ENCODE results near the gene FOXC1.

The FOXC1 gene

GRCh38 chr6:1570848-1571247 lies 38.9 kb upstream of the FOXC1 start:
- Histone ChIP-seq H3K27me3 (ENCODE audit: insufficient read depth, low read depth, severe bottlenecking) (no peaks in the 10 kb centered on the region), H3K9me3 (ENCODE audit: severe bottlenecking) (peaks cover 15% of the 10 kb centered on the region), H3K36me3 (no peaks in the 10 kb centered on the region), H3K4me3 (ENCODE audit: low read depth, low read length) (no peak overlapping the region), H3K27ac (no peak overlapping the region)
- DNase-seq: no peak
- TF ChIP-seq, protein P1, sequence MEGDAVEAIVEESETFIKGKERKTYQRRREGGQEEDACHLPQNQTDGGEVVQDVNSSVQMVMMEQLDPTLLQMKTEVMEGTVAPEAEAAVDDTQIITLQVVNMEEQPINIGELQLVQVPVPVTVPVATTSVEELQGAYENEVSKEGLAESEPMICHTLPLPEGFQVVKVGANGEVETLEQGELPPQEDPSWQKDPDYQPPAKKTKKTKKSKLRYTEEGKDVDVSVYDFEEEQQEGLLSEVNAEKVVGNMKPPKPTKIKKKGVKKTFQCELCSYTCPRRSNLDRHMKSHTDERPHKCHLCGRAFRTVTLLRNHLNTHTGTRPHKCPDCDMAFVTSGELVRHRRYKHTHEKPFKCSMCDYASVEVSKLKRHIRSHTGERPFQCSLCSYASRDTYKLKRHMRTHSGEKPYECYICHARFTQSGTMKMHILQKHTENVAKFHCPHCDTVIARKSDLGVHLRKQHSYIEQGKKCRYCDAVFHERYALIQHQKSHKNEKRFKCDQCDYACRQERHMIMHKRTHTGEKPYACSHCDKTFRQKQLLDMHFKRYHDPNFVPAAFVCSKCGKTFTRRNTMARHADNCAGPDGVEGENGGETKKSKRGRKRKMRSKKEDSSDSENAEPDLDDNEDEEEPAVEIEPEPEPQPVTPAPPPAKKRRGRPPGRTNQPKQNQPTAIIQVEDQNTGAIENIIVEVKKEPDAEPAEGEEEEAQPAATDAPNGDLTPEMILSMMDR (IDR thresholded peaks at IDR 0.05; ENCODE audit: low read depth, low read length): no peak

- Histone ChIP-seq H3K4me3 (ENCODE audit: low read depth, low read length) (no peak overlapping the region), H3K27ac (no peak overlapping the region), H3K9me3 (ENCODE audit: severe bottlenecking) (peaks cover 15% of the 10 kb centered on the region), H3K27me3 (ENCODE audit: insufficient read depth, low read depth, severe bottlenecking) (no peaks in the 10 kb centered on the region), H3K36me3 (no peaks in the 10 kb centered on the region)
- no peak for DNase-seq
- TF ChIP-seq, protein P1 (IDR thresholded peaks at IDR 0.05; ENCODE audit: low read depth, low read length): no peak
Observed at GRCh38 chr6:1572892-1573291, 36.8 kb upstream of the FOXC1 start.

- Histone ChIP-seq H3K4me3 (ENCODE audit: low read depth, low read length) (no peak overlapping the region), H3K27me3 (ENCODE audit: insufficient read depth, low read depth, severe bottlenecking) (no peaks in the 10 kb centered on the region), H3K9me3 (ENCODE audit: severe bottlenecking) (peaks cover 15% of the 10 kb centered on the region), H3K27ac (no peak overlapping the region), H3K36me3 (no peaks in the 10 kb centered on the region)
- no peak for DNase-seq
- TF ChIP-seq, protein P1 (IDR thresholded peaks at IDR 0.05; ENCODE audit: low read depth, low read length): no peak
Observed at GRCh38 chr6:1574083-1574761, 35.5 kb upstream of the FOXC1 start.

DNA sequence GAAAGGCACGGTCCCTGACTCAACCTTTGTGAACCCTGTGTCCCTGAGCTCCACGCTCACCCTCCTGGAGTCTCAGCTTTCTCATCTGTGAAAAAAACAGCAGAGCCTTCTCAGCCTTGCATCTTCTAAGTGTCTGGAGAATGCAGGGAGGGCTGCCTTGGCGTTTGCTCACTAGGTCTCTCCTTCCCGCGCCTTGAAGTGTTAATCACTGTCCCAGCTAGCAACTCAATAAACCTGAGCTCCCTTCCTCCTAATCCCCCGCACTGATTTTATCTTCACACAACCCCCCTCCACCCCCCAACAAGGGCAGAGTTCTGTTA lies 34.9 kb upstream of the FOXC1 start:
- H3K27ac ChIP-seq: no peak overlapping the region
- no peaks in the 10 kb centered on the region for H3K36me3 ChIP-seq
- H3K9me3 ChIP-seq (ENCODE audit: severe bottlenecking): peaks cover 12% of the 10 kb centered on the region
- no peaks in the 10 kb centered on the region for H3K27me3 ChIP-seq (ENCODE audit: insufficient read depth, low read depth, severe bottlenecking)
- TF ChIP-seq, protein P1 (IDR thresholded peaks at IDR 0.05; ENCODE audit: low read depth, low read length): no peak
- H3K4me3 ChIP-seq (ENCODE audit: low read depth, low read length): no peak overlapping the region
- peak; percentile 49 for DNase-seq

DNA sequence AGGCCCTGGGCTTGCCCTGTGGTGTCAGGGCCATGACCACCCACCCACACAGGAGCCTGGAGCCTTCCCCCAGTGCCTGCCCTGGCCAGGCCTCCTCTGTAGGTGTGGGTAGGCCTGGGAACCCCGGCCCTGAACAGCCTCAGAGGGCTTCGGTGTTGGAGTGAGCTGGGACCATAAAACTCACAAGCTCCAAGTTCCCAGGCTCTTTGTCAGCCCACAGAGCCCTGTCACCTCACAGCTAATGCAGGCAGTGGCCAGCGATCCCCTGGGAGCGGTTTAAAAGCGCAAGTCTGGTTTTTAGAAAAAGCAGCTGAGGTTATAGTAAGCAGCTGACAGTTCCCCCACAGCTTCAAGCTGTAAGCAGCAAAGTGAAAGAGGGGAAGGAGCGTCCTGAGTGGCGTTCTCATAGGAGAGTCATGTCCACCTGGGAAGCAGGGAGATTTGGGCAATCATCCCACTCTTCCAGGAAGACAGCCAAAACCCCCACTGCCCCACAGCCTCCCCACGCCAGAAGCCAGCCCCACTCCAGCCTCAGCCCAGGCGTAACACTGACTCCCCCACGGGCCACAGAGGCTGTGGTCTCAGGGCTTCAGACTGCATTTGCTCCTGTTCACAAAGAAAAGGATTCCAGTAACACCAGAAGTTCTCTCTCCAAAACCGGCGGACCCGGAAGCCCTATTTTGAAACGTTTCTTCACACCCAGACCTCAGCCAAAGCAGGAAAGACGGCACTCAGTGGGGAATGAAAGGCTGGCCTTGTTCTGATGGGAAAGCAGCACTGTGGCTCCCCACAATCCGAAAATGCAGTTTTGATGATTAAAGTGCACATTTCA lies 34.3 kb upstream of the FOXC1 start:
- H3K27me3 ChIP-seq (ENCODE audit: insufficient read depth, low read depth, severe bottlenecking): no peaks in the 10 kb centered on the region
- H3K27ac ChIP-seq: no peak overlapping the region
- H3K9me3 ChIP-seq (ENCODE audit: severe bottlenecking): peaks cover 12% of the 10 kb centered on the region
- no peak overlapping the region for H3K4me3 ChIP-seq (ENCODE audit: low read depth, low read length)
- TF ChIP-seq, protein P1 (IDR thresholded peaks at IDR 0.05; ENCODE audit: low read depth, low read length): no peak
- no peaks in the 10 kb centered on the region for H3K36me3 ChIP-seq
- DNase-seq: no peak
